ENCODE results near the gene PDE1A.

GRCh38 chr2:182242609-182243008, 184.2 kb downstream of the PDE1A start:
- TF ChIP-seq CTCF (IDR thresholded peaks at IDR 0.05) (no peak), EP300 (IDR thresholded peaks at IDR 0.05; ENCODE audit: low read depth) (no peak), POLR2A (IDR thresholded peaks at IDR 0.05) (no peak), POLR2AphosphoS5 (IDR thresholded peaks at IDR 0.05) (no peak)
